ENCODE measurements around the gene SIDT1. TPM values are rescaled to one million over a fixed set of nuclear protein-coding genes. Genes with fewer than 3 reads are reported as not detected.

The SIDT1 gene
- total and polyA plus RNA-seq, 4 donors: 0.08 to 2.2 (median 0.82) TPM

DNA sequence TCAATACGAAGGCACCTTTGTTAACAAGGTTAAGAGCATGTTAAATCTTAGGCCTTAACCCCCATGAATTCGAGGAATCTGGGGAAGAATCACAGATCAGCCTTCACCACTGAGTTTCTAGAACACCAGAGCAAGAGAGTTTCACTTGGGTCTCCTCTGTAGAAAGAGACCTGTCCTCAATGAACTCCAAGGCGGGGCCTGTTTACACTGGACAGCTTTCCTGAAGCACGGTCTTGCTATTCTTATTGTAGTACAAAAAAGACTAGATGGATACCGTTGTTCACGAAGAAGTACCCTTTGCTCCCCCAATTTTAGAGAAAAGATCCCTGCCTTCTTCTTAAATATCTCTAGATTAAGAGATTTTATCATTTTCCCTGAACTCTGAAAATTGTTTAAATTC is 99.2 kb downstream of the SIDT1 start:
- H3K27ac ChIP-seq (ENCODE audit: low read depth in 1 of 2, low read length in 2 of 2): no peak overlapping the region
- H3K9me3 ChIP-seq (ENCODE audit: control insufficient read depth in 4 of 4, low read length in 3 of 4): no peaks in the 10 kb centered on the region
- no peaks in the 10 kb centered on the region for H3K27me3 ChIP-seq (ENCODE audit: control insufficient read depth in 4 of 4, insufficient read depth in 4 of 4, low read length in 3 of 4)
- WGBS: 84% methylated on average over 6 of the region's 6 CpGs
- H3K4me3 ChIP-seq (ENCODE audit: low read depth in 1 of 3, low read length in 3 of 3): no peak overlapping the region
- no peak overlapping the region for H3K9ac ChIP-seq (ENCODE audit: low read depth in 1 of 2, low read length in 2 of 2)
- TF ChIP-seq RXRA (IDR thresholded peaks at IDR 0.05) (no peak), JUND (IDR thresholded peaks at IDR 0.05) (no peak)
- TF ChIP-seq, protein P1, sequence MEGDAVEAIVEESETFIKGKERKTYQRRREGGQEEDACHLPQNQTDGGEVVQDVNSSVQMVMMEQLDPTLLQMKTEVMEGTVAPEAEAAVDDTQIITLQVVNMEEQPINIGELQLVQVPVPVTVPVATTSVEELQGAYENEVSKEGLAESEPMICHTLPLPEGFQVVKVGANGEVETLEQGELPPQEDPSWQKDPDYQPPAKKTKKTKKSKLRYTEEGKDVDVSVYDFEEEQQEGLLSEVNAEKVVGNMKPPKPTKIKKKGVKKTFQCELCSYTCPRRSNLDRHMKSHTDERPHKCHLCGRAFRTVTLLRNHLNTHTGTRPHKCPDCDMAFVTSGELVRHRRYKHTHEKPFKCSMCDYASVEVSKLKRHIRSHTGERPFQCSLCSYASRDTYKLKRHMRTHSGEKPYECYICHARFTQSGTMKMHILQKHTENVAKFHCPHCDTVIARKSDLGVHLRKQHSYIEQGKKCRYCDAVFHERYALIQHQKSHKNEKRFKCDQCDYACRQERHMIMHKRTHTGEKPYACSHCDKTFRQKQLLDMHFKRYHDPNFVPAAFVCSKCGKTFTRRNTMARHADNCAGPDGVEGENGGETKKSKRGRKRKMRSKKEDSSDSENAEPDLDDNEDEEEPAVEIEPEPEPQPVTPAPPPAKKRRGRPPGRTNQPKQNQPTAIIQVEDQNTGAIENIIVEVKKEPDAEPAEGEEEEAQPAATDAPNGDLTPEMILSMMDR (IDR thresholded peaks at IDR 0.05; ENCODE audit: low read depth, low read length, missing input control): no peak
- TF ChIP-seq, protein P2, sequence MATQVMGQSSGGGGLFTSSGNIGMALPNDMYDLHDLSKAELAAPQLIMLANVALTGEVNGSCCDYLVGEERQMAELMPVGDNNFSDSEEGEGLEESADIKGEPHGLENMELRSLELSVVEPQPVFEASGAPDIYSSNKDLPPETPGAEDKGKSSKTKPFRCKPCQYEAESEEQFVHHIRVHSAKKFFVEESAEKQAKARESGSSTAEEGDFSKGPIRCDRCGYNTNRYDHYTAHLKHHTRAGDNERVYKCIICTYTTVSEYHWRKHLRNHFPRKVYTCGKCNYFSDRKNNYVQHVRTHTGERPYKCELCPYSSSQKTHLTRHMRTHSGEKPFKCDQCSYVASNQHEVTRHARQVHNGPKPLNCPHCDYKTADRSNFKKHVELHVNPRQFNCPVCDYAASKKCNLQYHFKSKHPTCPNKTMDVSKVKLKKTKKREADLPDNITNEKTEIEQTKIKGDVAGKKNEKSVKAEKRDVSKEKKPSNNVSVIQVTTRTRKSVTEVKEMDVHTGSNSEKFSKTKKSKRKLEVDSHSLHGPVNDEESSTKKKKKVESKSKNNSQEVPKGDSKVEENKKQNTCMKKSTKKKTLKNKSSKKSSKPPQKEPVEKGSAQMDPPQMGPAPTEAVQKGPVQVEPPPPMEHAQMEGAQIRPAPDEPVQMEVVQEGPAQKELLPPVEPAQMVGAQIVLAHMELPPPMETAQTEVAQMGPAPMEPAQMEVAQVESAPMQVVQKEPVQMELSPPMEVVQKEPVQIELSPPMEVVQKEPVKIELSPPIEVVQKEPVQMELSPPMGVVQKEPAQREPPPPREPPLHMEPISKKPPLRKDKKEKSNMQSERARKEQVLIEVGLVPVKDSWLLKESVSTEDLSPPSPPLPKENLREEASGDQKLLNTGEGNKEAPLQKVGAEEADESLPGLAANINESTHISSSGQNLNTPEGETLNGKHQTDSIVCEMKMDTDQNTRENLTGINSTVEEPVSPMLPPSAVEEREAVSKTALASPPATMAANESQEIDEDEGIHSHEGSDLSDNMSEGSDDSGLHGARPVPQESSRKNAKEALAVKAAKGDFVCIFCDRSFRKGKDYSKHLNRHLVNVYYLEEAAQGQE (IDR thresholded peaks at IDR 0.05): peak; percentile 96
- no peak for DNase-seq (ENCODE audit: low spot score)
- no peaks in the 10 kb centered on the region for H3K36me3 ChIP-seq (ENCODE audit: control insufficient read depth in 4 of 4, insufficient read depth in 3 of 4, low read depth in 1 of 4, low read length in 3 of 4)
- H3K4me1 ChIP-seq (ENCODE audit: control insufficient read depth in 4 of 4, insufficient read depth in 4 of 4, low read length in 3 of 4): peaks cover 3 to 15% (median 6%) of the 10 kb centered on the region in 4 donors

DNA sequence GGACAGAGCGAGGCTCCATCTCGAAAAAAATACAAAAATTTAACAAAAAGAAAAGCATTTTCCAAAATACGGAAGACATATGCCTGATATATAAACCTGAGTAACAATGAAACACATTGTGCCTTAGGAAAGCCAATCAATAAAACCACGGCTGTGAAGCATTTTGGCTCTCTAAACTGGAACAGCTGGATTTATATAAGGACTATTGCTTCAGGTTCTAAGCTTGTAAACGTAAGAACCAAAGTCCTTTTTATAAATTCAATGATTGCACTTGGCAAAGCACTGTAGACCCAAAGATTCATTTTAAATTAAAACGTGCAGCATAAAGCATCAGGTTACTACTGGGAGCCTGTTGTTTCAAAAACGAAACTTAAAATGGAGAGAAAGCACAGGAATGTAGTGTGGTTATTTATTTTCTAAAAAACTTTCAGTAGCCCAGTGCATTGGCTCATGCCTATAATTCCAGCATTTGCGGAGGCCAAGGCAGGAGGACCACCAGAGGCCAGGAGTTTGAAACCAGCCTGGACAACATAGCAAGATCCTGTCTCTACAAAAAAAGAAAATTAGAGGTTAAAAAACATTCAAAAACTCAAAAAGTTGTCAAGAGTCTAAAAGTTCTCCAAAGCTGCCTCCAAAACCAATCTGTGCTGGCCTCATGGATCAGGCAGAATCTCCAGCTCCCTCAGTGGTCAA is 102.6 kb downstream of the SIDT1 start:
- DNase-seq (ENCODE audit: low spot score): no peak
- Histone ChIP-seq H3K27ac (ENCODE audit: low read depth in 1 of 2, low read length in 2 of 2) (peak overlapping the region; percentile 35 to 40), H3K4me3 (ENCODE audit: low read depth in 1 of 3, low read length in 3 of 3) (peak overlapping the region; percentile 38 to 46 (median 41)), H3K9me3 (ENCODE audit: control insufficient read depth in 4 of 4, low read length in 3 of 4) (no peaks in the 10 kb centered on the region), H3K36me3 (ENCODE audit: control insufficient read depth in 4 of 4, insufficient read depth in 3 of 4, low read depth in 1 of 4, low read length in 3 of 4) (no peaks in the 10 kb centered on the region), H3K27me3 (ENCODE audit: control insufficient read depth in 4 of 4, insufficient read depth in 4 of 4, low read length in 3 of 4) (no peaks in the 10 kb centered on the region), H3K9ac (ENCODE audit: low read depth in 1 of 2, low read length in 2 of 2) (peak overlapping the region in 1 of 2 donors; percentile 28), H3K4me1 (ENCODE audit: control insufficient read depth in 4 of 4, insufficient read depth in 4 of 4, low read length in 3 of 4) (peaks cover 2 to 7% (median 3%) of the 10 kb centered on the region in 4 donors)
- 51% methylated on average over 8 of the region's 8 CpGs for WGBS
- TF ChIP-seq, protein P1 (IDR thresholded peaks at IDR 0.05; ENCODE audit: low read depth, low read length, missing input control): peak; percentile 3
- TF ChIP-seq, protein P3, sequence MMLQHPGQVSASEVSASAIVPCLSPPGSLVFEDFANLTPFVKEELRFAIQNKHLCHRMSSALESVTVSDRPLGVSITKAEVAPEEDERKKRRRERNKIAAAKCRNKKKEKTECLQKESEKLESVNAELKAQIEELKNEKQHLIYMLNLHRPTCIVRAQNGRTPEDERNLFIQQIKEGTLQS (IDR thresholded peaks at IDR 0.05): no peak
- peak; percentile 27 for TF ChIP-seq HNF4G (IDR thresholded peaks at IDR 0.05)
- no peak for TF ChIP-seq NR2F2 (IDR thresholded peaks at IDR 0.05)
- no peak for TF ChIP-seq FOXA1 (IDR thresholded peaks at IDR 0.05)
- no peak for TF ChIP-seq JUND (IDR thresholded peaks at IDR 0.05)
- TF ChIP-seq, protein P4, sequence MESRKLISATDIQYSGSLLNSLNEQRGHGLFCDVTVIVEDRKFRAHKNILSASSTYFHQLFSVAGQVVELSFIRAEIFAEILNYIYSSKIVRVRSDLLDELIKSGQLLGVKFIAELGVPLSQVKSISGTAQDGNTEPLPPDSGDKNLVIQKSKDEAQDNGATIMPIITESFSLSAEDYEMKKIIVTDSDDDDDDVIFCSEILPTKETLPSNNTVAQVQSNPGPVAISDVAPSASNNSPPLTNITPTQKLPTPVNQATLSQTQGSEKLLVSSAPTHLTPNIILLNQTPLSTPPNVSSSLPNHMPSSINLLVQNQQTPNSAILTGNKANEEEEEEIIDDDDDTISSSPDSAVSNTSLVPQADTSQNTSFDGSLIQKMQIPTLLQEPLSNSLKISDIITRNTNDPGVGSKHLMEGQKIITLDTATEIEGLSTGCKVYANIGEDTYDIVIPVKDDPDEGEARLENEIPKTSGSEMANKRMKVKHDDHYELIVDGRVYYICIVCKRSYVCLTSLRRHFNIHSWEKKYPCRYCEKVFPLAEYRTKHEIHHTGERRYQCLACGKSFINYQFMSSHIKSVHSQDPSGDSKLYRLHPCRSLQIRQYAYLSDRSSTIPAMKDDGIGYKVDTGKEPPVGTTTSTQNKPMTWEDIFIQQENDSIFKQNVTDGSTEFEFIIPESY (IDR thresholded peaks at IDR 0.05): no peak
- TF ChIP-seq HNF4A (conservative IDR thresholded peaks at IDR 0.05): peak; percentile 71 to 79
- TF ChIP-seq FOXA2 (IDR thresholded peaks at IDR 0.05): peak; percentile 15
- peak; percentile 76 for TF ChIP-seq YY1 (IDR thresholded peaks at IDR 0.05)
- peak; percentile 38 to 44 for TF ChIP-seq RAD21 (IDR thresholded peaks at IDR 0.05)
- peak; percentile 54 for TF ChIP-seq SP1 (IDR thresholded peaks at IDR 0.05)
- TF ChIP-seq, protein P5, sequence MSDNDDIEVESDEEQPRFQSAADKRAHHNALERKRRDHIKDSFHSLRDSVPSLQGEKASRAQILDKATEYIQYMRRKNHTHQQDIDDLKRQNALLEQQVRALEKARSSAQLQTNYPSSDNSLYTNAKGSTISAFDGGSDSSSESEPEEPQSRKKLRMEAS (IDR thresholded peaks at IDR 0.05): no peak
- TF ChIP-seq GABPA (IDR thresholded peaks at IDR 0.05 in 1 of 2, conservative IDR thresholded peaks at IDR 0.05 in 1 of 2): peak in 1 of 2 donors; percentile 19
- TF ChIP-seq, protein P2 (IDR thresholded peaks at IDR 0.05): peak; percentile 41
- no peak for TF ChIP-seq EGR1 (IDR thresholded peaks at IDR 0.05; ENCODE audit: low read depth in 2 of 2)
- TF ChIP-seq RXRA (IDR thresholded peaks at IDR 0.05): peak; percentile 17 to 34

All from liver (tissue), 9 donors.